HepG2 (cell line): ENCODE results near the gene LPAR1. TPM values are rescaled to one million over a fixed set of nuclear protein-coding genes. Genes with fewer than 3 reads are reported as not detected.
"Not testable (repeated sequence)": the region's sequence is repeated elsewhere in the genome, so short reads cannot be mapped to it uniquely, and the experiment has no call there.

ENCODE experiments used
- ATAC-seq: fragments of 200-7000 bp; cut with Tn5 transposase; 3 replicates; pipeline ENCODE4 v1.9.1; 2020; ENCODE audit warnings: mild to moderate bottlenecking, moderate library complexity
- BruUV-seq: library from RNA; stranded (reverse); fragments of 400-500 nt; replicated peaks from 2 replicates; lab custom pipeline; 2021; lab: Mats Ljungman, UMichigan
- CTCF ChIA-PET: fragments of 300-600 bp; formaldehyde crosslinking; extraction: SDS; loops from one replicate; lab custom pipeline; 2021; ENCODE audit warnings: low total read pairs, inconsistent platforms, low intra/inter-chr PET ratio; lab: Yijun Ruan, JAX
- POLR2A ChIA-PET: fragments of 350-600 bp; sonication (Branson Sonifier 250); formaldehyde crosslinking; loops from one replicate; lab custom pipeline; 2020; ENCODE audit warnings: antibody characterized with exemption, inconsistent platforms; lab: Yijun Ruan, JAX
- DNase-seq: peaks from one replicate; pipeline ENCODE4 v3.0.0-alpha.2; 2015; ENCODE audit warnings: low spot score
- FAIRE-seq: peaks from 3 replicates; lab custom pipeline; 2011; peaks lifted over from hg19 to GRCh38; lab: Jason Lieb, UNC
- H2AFZ ChIP-seq: one replicate; pipeline ENCODE4 v1.6.1; 2011; ENCODE audit warnings: low read length, inconsistent platforms
- H3K27ac ChIP-seq: fragments of 300-600 bp; 3 replicates; pipeline ENCODE4 v1.8.0; 2011; ENCODE audit warnings: mixed run types, mild to moderate bottlenecking, mixed read lengths, low read length, inconsistent platforms; ENCODE audit not compliant: insufficient read depth; ENCODE audit errors: extremely low read length
- H3K27me3 ChIP-seq, 2 experiments: fragments of 200-600 bp in 1 of 2; 2 replicates in 1 of 2; 3 replicates in 1 of 2; pipeline versions ENCODE4 v1.6.0 to v1.8.0; 2011; ENCODE audit warnings: low read length in 2 of 2, mild to moderate bottlenecking in 2 of 2, moderate library complexity in 2 of 2, inconsistent platforms in 1 of 2; ENCODE audit not compliant: insufficient read depth in 2 of 2, control insufficient read depth in 1 of 2
- H3K36me3 ChIP-seq, 2 experiments: fragments of 200-600 bp in 1 of 2; replicated peaks in 1 of 2; 2 replicates in 1 of 2; 3 replicates in 1 of 2; pipeline versions ENCODE4 v1.5.1 to v1.8.0; 2011; ENCODE audit warnings: low read length in 2 of 2, inconsistent platforms in 1 of 2; ENCODE audit not compliant: insufficient read depth in 2 of 2, control insufficient read depth in 1 of 2
- H3K4me1 ChIP-seq: 2 replicates; pipeline ENCODE4 v1.5.1; 2012; ENCODE audit warnings: low read length, inconsistent platforms; ENCODE audit not compliant: insufficient read depth
- H3K4me2 ChIP-seq: 2 replicates; pipeline ENCODE4 v1.6.0; 2011; ENCODE audit warnings: low read depth, low read length, inconsistent platforms
- H3K4me3 ChIP-seq, 3 experiments: fragments of 200-600 bp in 1 of 3; sonication (generic), shearing (Covaris generic) in 1 of 3; replicated peaks in 1 of 3; 2 replicates each; pipeline ENCODE4 v1.5.1; 2011 to 2016; ENCODE audit warnings: low read length in 3 of 3, inconsistent platforms in 2 of 3, low read depth in 2 of 3, mild to moderate bottlenecking in 2 of 3, control low read depth in 1 of 3, mixed read lengths in 1 of 3; ENCODE audit not compliant: insufficient read depth in 1 of 3
- H3K79me2 ChIP-seq: one replicate; pipeline ENCODE4 v1.6.1; 2011; ENCODE audit warnings: low read length, inconsistent platforms; ENCODE audit not compliant: insufficient read depth
- H3K9ac ChIP-seq: 2 replicates; pipeline ENCODE4 v1.6.0; 2011; ENCODE audit warnings: mild to moderate bottlenecking, low read depth, low read length, inconsistent platforms; ENCODE audit not compliant: insufficient read depth
- H3K9me3 ChIP-seq: 2 replicates; pipeline ENCODE4 v1.5.1; 2012; ENCODE audit warnings: mild to moderate bottlenecking, low read length
- H4K20me1 ChIP-seq: 2 replicates; pipeline ENCODE4 v1.6.0; 2011; ENCODE audit warnings: inconsistent platforms, mild to moderate bottlenecking, low read length, moderate library complexity; ENCODE audit not compliant: insufficient read depth
- KDM5A ChIP-seq: fragments of 200-600 bp; sonication (generic); IDR thresholded peaks from 2 replicates; pipeline ENCODE4 v1.7.0; 2018; ENCODE audit warnings: antibody characterized with exemption, mild to moderate bottlenecking, low read length, borderline replicate concordance
- REST ChIP-seq, 2 experiments: IDR thresholded peaks; 2 replicates each; pipeline ENCODE4 v1.6.1; 2011 to 2012; ENCODE audit warnings: low read length in 2 of 2, borderline replicate concordance in 1 of 2, low read depth in 1 of 2, mild to moderate bottlenecking in 1 of 2, moderate library complexity in 1 of 2
- WGBS: methylation state at CpG from one replicate; pipeline ENCODE4 v1.1.6; 2017; ENCODE audit warnings: low lambda C conversion rate; 5-methylcytosine and 5-hydroxymethylcytosine counted together
- in situ Hi-C: cut with HindIII; loops from 2 replicates; pipeline ENCODE4 v1.10.0; 2017; ENCODE audit warnings: low pct_unique_long_range_greater_than_20kb; ENCODE audit not compliant: extremely low pct_ligation_motif_present
- intact Hi-C: fragments of 100-400 bp; cut with micrococcal nuclease; formaldehyde crosslinking; loops from one replicate; pipeline ENCODE4 v1.10.0; 2022; ENCODE audit not compliant: unreplicated experiment
- polyA plus RNA-seq, 8 experiments: library from polyadenylated mRNA; depleted of rRNA in 3 of 8; stranded (reverse) in 7 of 8; unstranded in 1 of 8; fragments of >200 nt; fragmentation: Illumina TruSeq in 4 of 8; extraction: Trizol in 4 of 8; gene quantifications; 2 replicates each; pipeline versions ENCODE4 v1.2.1 to v1.2.3, GENCODE V29; 2011 to 2016; ENCODE audit warnings: low read depth in 4 of 8, missing spikeins in 1 of 8, mixed read lengths in 1 of 8; ENCODE audit not compliant: insufficient read depth in 1 of 8
- total RNA-seq, 5 experiments: library from RNA; depleted of rRNA; stranded (reverse); fragments of >200 nt; fragmentation: Illumina TruSeq; extraction: Trizol; gene quantifications; 2 replicates each; pipeline ENCODE4 v1.2.3, GENCODE V29; 2016; ENCODE audit warnings: low read depth in 1 of 5

The LPAR1 gene
- total and polyA plus RNA-seq, 2 of the 13 experiments (the other 11 are each of a cell fraction or from before 2014, with no cell fraction given) = not detected

DNA sequence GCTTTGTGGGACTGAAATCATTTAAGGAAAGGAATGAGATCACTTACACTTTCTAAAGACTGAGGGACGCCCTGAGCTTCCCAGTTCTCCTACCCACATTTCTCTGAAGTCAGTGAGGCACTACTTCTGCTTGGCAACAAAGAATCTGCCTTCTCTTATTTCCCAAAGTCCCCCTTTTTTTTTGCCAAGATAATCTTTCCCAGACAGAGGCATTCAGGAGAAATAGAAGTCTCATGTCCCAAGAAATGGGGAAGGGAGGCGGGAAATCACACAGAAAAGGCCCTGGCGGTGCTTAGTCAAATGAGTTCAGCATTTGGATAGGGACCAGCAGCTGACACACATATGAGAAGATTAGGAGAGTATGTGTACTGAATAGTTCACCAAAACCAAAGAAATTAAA, 210.0 kb downstream of the LPAR1 start:
- Histone ChIP-seq H3K4me1 (no peaks in the 10 kb centered on the region), H3K4me2 (no peak overlapping the region), H3K79me2 (no peaks in the 10 kb centered on the region), H3K36me3 (no peaks in the 10 kb centered on the region), H3K9me3 (no peaks in the 10 kb centered on the region), H3K27me3 (no peaks in the 10 kb centered on the region), H3K4me3 (no peak overlapping the region), H2AFZ (no peak overlapping the region), H4K20me1 (no peaks in the 10 kb centered on the region), H3K9ac (no peak overlapping the region), H3K27ac (no peak overlapping the region)
- ATAC-seq (no peak), FAIRE-seq (no peak), DNase-seq (no peak)
- in situ Hi-C loops = no loop called here
- ChIA-PET POLR2A (no interaction called here), CTCF (no interaction called here)
- intact Hi-C loops = no loop called here
- no TSS peak for BruUV-seq
- WGBS = 8% methylated on average over 3 of the region's 3 CpGs
- 0 out of 4 replicates have a peak, but pooled peaks of 1 of the 2 experiments have one; percentile 51 for TF ChIP-seq REST (IDR thresholded peaks at IDR 0.05; ENCODE audit: borderline replicate concordance in 1 of 2, low read depth in 1 of 2, low read length in 2 of 2)
- no peak for TF ChIP-seq KDM5A
- TF ChIP-seq, all 625 proteins: peak for 1

- FAIRE-seq, POLR2A ChIA-PET, H3K4me1 ChIP-seq, H4K20me1 ChIP-seq, H3K9me3 ChIP-seq, BruUV-seq, H3K4me2 ChIP-seq, ATAC-seq, H3K36me3 ChIP-seq, H3K79me2 ChIP-seq, H3K27ac ChIP-seq, intact Hi-C loops, H3K9ac ChIP-seq, H2AFZ ChIP-seq, CTCF ChIA-PET, DNase-seq, H3K4me3 ChIP-seq, in situ Hi-C loops, H3K27me3 ChIP-seq: not testable (repeated sequence)
- WGBS = 39% methylated on average over 8 of the region's 9 CpGs
Observed at GRCh38 chr9:110826400-110826799, 211.9 kb downstream of the LPAR1 start.
